GM11168 (cell line): ENCODE results near the gene RAD23A.
"Not testable (repeated sequence)": the region's sequence is repeated elsewhere in the genome, so short reads cannot be mapped to it uniquely, and the experiment has no call there.

ENCODE experiments used
- in situ Hi-C: fragments of 300-500 bp; cut with MboI; formaldehyde crosslinking; loops from one replicate; pipeline ENCODE4 v1.12.0; 2022; ENCODE audit warnings: low sequenced_read_pairs; ENCODE audit not compliant: unreplicated experiment

Gene RAD23A

GRCh38 chr19:12945479-12946091 lies at the start of gene RAD23A:
TSS of gene RAD23A (plus strand) at chr19:12945862. CDS start at chr19:12945949, 87 bp downstream.
- in situ Hi-C loops: no loop called here

DNA sequence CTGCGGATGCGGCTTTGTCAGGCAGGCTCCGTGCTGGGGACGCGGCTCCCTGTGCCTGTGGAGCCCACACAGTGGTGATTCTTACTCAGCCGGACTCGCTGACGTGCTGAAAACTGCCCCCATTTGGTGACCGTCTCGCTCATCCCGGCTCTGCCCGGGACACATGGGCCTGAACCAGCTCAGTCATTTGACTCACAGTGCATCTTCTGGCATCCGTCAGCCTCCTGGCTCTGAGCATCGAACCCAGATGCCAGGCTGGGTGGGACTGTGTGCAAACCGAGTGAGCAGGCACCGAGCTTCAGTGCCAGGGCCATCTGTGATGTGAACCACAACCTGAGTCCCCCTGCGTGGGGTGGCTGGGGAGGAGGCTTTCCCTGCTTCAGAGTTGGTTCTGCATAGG lies 49.2 kb upstream of the RAD23A start:
- in situ Hi-C loops: no loop called here

GRCh38 chr19:12899891-12900518 lies 45.7 kb upstream of the RAD23A start:
- in situ Hi-C loops: no loop called here

GRCh38 chr19:12907166-12907565 lies 38.5 kb upstream of the RAD23A start:
- in situ Hi-C loops: no loop called here

- in situ Hi-C loops: no loop called here
Measured at GRCh38 chr19:12912571-12912970, 33.1 kb upstream of the RAD23A start.

GRCh38 chr19:12913011-12913561 lies 32.6 kb upstream of the RAD23A start:
- in situ Hi-C loops: no loop called here

DNA sequence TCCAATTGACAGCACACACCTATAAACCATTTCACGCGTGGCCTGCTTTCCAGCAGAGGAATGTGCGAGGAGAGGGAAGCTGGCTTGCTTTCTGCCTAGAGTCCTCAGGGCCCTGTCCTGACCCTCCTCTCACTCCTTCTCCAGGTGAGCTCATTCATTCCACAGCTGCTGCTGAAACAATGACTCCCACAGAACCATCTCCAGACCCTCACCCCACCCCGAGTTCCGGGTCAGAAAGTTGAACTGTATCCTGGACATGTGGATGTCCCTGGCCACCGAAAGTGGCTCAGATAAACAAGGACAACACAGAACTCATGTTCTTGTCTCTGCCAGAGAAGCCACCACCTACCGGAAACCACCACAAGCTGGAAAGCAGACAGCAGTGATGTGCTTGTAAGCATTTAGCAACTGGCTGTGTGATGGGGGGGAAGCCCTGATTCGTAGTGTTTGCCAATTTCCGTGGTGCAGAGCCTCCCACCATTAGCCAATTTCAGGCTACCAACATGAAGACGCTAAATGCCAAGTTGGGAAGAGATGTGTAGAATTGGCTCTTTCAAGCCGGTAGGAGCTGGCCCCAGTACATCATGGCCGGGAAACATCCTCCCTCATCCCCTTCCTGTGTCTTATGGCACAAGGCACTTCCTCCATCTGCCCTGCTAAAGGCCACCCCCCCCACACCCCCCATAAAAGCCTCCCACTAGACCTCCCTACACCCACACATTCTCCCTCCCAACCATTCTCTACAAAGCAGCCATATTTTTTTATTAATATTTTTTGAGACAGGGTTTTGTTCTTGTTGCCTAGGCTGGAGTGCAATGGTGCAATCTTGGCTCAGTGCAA lies 31.6 kb upstream of the RAD23A start:
- in situ Hi-C loops: no loop called here

DNA sequence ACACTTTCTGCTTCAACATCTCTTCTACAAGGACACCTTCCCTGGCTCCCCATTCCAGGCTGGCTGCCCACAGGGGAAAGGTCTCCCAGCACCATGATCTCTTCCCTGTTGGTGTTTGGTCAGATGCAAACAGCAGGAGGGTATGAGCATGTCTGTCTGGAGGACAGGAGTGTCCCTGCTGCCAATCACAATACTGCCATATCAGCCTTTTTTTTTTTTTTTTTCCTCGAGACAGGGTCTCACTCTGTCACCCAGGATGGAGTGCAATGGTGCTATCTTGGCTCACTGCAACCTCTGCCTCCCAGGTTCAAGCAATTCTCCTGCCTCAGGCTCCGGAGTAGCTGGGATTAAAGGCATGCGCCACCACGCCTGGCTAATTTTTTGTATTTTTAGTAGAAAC lies 29.8 kb upstream of the RAD23A start:
- in situ Hi-C loops: not testable (repeated sequence)

- in situ Hi-C loops: no loop called here
Measured at GRCh38 chr19:12918253-12918652, 27.4 kb upstream of the RAD23A start.

DNA sequence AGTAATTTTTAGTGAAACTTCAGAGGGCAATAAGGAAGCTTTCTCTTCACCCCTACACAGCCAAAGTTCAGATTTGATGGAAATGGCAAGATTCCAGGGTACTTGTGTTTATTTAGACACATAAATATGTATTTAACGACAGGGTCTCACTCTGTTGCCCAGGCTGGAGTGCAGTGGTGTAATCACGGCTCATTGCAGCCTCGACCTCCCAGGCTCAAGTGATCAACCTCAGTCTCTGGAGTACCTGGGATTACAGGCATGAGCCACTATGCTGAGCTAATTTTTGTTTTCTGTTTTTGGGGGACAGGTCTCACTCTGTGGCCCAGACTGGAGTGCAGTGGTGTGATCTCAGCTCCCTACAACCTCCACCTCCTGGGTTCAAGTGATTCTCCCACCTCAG lies 24.6 kb upstream of the RAD23A start:
- in situ Hi-C loops: no loop called here

- in situ Hi-C loops: no loop called here
Measured at GRCh38 chr19:12922959-12923358, 22.7 kb upstream of the RAD23A start.

- in situ Hi-C loops: no loop called here
Measured at GRCh38 chr19:12924621-12925310, 20.9 kb upstream of the RAD23A start.

- in situ Hi-C loops: no loop called here
Measured at GRCh38 chr19:12930002-12930645, 15.5 kb upstream of the RAD23A start.

GRCh38 chr19:12932392-12933286 lies 13.0 kb upstream of the RAD23A start:
- in situ Hi-C loops: no loop called here

DNA sequence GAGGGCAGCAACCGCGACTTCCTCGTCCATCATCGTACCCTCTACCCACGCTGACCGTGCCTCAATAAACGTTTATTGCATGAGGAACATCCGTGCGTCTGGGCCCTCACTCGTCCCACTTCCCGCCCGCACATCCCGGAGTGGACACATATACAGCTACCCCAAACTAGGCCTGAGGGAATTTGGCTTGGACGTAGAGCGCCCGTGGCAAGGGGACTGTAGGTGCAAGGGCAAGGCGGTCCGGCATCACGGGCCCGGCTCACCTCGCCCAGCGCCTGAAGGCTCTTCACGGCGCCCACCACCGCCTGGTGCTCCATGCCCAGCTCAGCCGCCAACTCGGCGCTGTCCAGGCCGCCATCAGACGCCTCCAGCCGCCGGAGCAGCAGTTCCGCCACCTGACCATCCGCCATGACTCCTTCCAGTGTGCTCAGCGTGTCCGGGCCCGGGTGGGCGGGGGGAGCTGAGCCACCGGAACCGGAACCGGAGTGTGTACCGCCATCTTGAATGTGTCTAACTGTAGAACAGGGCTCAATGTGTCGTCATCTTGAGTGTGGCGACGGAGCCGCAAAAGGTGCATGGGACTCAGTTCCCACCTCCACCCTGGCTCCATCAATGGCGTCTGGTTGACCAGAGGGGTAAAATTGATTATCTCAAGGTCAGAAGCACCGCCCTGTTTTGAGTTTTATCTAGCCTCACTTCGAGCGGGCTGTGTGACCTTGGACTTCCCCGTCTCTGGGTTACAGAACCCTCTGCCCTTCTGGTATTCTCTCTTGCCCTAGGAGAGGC lies 12.2 kb upstream of the RAD23A start, which contains the start of gene FARSA:
Gene FARSA, minus strand, starts transcription at position 425 of the 786 bp plus-strand sequence. Its CDS starts 15 bp downstream, at position 410.
- in situ Hi-C loops: no loop called here

DNA sequence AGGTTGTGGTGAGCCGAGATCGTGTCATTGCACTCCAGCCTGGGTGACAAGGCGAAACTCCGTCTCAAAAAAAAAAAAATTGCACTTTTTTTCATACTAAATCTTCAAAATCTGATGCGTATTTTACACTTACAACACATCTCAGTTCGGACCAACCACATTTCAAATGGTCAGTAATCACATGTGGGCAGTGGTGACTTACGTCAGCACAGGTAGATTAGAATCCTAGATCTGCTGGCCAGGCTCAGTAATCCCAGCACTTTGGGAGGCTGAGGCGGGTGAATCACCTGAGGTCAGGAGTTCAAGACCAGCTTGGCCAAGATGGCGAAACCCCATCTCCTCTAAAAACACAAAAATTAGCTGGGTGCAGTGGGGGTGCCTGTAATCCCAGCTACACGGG lies 10.6 kb upstream of the RAD23A start:
- in situ Hi-C loops: no loop called here

DNA sequence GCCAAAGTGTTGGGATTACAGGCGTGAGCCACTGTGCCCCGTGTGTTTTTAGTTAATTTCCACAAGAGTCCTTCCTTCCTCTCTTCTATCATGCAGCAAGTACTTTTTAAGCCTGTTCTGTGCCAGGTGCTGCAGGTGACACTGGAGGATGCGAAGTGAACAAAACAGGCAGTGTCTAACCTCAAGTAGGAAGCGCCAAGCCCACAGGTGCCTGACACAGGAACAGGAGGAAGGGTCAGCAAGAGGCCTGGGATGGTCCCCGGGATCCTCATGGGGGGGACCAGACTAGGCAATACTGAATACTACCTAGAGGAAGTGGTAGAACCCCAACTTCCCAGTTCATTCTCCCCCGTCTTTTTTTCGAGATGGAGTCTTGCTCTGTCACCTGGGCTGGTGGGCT lies 9.1 kb upstream of the RAD23A start:
- in situ Hi-C loops: no loop called here
